HG03097 (cell line): Measurements from ENCODE around the gene ZNF219.

ENCODE experiments used
- ATAC-seq: cut with Tn5 transposase; IDR thresholded peaks from one replicate; pipeline ENCODE4 v1.9.1; 2021; ENCODE audit not compliant: unreplicated experiment, low FRiP score

ZNF219 gene

GRCh38 chr14:21102521-21103410 lies 4.3 kb upstream of the ZNF219 start:
- no peak for ATAC-seq

GRCh38 chr14:21101802-21102413 lies 3.5 kb upstream of the ZNF219 start:
- no peak for ATAC-seq

- no peak for ATAC-seq
These were observed 2.5 kb upstream of the ZNF219 start, which contains the start of gene TMEM253 for GRCh38 chr14:21100931-21101330. Gene TMEM253 (plus strand): TSS chr14:21101066. CDS start chr14:21101344, 278 bp downstream.

GRCh38 chr14:21099596-21099985 lies 1.1 kb upstream of the ZNF219 start:
- no peak for ATAC-seq

DNA sequence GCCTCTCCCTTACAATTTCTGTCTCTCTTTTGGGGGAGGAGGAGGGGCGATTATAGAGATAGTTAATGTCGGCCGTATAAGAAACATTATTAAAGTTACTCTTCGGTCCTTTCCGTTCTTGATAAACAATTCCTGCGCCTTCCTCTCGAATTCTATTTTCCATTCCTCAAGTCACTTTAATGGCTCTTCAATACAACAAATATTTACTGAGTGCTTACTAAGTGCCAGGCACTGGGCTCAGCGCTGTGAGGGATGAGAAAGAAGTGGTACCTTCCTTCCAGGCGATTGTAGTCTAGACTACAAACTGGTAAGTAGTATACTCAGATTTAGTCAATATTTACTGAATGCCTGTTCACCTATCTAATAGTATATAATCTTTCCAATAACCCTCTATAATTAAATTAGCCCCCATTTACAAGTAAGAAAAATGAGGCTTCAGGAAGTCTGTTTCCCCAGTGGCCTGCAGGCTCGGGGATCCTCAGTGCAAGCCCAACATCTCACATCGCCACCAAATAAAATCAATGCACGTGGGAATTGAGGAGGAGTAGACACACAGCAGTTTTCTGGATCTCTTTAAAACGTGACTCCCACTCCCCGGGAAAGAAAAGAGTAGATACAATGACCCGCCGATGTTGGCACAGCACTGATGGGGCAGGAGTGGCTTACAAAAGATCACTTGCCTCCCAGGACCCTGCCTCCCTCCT lies 589 bp upstream of the ZNF219 start:
- no peak for ATAC-seq

DNA sequence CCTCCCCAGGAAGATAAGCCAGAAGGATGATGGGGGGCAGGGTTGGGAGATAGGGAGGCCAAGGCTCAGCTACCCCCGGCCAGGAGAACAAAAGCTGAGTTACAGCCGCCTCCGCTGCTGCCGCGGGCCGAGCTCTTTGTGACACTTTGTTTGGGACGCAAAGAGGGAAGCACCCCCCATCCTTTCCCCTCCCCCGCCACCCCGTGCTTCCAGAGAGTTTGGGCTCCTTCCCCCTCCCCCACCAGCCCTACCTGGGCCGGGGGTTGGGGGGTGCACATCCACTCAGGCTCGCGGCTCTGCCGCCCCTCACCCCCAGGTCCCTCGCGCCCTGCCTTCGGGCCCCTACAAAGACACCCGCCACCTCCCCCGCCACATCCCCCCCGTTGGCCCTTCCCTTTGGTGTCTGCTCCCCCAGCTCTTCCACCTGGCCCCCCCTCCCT lies 799 bp downstream of the ZNF219 start:
- ATAC-seq: no peak

GRCh38 chr14:21096978-21097635 lies 1.3 kb downstream of the ZNF219 start:
- ATAC-seq: no peak

DNA sequence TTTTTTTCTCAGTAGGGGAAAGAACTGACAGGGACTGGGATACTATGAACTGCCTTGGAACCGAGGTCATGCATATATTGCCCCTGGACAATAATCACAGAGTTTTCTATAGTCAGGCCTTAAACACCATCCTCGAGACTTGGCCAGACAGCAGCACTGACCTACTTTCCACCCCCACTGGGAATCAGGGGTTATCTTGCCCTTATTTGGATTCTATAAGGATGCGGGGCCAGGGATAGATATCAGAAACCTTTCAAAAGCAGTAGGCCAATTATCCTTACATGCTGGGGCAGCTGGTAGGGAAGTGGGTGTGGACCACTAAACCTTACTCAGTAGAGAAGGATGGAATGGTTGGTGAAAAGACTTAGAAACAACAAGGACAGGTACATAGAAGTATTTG lies 2.0 kb downstream of the ZNF219 start:
- no peak for ATAC-seq

DNA sequence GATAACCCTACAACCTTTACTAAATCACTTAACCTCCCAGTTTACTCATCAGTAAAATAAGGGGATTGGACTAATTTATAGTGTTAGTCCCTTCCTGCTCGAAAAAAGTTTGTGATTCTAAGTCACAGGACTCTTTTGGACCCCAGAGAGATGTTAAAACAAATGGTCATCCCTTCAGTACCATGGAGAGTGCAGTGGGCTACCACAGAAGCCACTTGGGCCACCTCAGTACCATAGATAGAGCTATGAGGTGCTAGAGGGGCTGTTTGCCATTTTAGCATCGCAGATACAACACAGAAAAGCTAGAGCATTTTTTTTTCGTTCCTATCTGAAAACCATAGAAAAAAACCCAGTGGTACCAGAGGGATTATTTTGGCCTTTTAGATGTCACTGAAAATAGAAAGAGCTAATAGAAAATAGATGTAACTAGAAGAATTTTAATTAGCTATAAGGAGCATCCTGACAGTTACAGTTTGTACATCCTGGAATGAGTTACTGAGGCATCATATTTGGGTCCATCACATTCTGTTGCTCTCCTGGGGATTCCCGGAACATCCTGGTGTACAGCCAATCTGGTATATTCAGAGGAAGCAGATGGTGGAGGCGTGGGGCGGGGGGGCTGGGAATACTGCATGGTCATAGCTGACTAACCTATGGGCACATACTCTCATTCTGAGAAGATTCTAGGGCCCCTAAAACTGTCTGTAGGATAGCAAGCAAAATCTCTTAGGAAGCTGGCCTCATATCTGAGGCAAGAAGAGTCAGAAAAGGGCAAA lies 2.8 kb downstream of the ZNF219 start:
- ATAC-seq: no peak

DNA sequence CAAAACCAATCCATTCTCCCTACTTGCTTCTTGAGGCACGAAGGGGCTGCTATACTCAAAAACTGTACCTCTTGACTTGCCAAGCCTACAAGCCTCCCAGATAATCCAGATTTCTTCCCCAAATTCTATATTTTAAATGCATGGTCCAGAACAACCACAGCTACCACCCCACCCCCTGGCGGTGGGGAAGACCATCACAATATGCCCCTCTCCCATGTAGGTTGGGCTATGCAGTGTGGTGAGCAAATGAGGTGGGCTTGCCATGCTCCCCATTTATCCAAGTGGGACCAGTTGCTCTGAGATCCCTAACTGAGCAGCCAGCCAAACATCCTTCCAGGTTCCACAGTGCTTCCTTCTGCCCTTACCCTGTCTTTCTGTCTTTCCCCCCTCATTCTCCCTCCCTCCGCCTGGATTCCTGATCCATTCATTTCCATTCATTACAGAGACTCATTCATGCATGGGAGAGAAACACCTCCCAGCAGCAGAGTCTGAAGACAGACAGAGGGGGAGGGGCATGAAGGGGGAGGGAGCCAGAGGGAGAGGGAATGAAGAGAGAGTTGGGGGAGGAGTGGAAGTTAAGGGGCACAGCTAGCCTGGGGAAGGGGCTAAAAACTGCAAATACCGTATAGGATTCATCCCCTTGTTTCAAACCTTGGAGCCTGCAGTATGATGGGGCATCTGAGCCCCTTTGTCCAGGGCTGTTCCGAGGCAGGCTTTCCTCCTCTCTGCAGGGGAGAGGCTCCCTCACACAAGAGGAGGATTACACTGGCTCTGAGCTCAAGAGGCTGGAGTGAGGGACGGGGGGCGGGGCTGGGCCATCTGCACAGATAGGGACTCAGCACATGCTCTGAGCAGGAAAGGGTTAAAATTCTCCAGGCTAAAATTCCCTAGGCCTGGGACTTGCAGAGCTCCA lies 4.4 kb downstream of the ZNF219 start:
- no peak for ATAC-seq

DNA sequence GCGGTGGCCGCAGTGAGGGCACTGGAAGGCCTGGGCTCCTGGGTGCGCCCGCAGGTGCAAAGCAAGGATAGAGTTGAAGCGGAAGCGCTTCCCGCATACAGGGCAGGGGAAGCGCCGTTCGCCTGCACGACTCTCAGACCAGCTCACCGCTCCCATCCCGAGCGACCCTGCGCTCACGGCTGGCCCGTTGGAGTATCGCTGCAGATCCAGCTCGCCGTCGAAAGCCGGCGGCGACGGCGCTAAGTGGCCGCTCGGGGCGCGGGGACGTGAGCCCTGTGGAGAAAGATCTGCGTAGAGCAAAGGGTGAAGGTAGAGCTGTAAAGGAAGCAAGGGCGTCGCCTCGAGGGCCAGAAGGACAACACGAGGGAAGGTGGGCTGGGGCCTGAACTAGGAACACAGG lies 5.4 kb downstream of the ZNF219 start:
- no peak for ATAC-seq

DNA sequence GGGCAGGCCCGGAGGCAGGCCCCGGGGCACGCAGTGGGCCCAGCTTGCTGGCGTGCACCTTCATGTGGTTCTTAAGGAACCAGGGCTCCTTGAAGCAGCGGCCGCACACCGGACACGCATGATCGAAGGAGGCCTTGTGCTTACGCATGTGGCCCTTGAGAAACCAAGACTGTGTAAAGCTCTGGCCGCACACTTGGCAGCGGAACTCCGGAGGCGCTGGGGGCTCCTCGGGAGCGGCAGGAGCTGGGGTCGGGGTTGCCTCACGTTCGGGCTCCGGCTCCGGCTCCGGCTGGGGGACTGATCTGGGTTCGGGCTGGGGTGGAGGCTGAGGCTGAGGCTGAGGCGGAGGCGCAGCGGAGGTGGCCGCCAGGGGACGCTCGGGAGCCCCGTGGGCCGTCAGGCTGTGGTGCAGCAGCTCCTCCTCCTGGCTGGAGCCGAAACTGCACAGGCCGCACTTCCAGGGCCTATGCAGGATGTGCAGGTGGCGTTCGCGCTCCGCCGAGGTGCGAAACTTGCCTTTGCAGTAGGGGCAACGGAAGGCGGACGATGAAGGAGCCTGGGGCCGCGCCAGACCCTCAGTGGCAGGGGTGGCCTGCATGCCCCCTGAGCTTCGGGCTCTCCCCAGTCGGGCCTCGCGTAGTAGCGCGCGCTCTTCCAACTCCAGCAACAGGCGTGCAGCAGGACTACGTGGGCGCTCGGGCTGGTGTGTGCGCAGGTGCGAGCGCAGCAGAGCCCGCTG lies 6.0 kb downstream of the ZNF219 start:
- peak; percentile 51 for ATAC-seq

DNA sequence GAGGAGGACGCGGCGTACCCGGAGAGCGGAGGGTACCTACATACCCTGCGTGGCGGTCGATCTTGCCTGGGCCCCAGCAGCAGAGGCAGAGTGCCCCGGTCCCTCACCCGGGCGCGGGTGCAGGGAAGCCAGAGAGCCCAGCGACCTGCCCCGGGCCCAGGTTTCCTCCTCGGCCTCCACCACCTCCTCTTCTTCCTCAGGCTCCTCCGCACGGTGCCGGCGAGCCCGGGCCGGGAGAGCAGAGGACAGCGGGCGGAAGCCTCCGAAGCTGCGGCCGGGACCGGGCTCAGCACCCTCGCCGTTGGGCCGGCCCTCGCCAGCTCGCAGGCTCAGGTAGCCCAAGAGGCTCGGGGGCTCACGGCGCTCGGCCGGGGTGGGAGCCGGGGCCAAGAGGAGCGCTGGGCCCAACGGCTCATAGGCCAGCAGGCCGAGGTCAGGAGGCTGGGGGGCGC lies 6.6 kb downstream of the ZNF219 start:
- ATAC-seq: no peak

DNA sequence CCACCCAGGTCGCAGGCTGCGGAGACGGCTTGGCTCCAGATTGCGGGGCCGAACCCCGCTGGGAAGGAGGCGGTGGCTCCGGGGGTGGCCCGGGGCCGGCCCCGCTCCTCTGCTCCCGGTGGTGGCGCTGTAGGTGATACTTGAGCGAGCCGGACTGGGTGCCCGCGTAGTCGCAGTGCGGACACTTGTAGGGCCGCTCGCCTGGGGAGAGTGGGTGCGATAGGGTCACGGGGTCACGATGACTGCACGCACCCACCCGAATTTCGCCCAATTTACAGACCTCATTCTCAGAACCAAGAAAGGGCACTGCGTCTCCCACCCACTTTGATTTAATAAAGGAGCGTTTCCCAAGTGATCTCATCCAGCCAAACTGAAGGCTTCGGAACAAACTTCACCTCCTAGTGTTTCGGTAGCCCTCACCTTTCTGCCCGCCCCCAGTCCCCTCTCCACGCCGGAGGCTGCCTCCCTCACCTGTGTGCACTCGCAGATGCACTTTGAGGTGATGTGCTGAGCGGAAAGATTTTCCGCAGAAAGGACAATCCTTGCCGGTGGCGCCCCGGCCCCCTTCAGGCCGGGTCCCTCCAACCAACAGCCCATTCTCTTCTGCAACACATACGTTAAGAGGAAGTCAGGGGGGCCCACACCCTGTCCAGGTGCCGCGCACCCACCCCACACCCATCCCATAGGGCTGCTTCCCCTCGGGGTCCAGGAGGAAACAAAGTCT lies 7.4 kb downstream of the ZNF219 start:
- ATAC-seq: no peak

DNA sequence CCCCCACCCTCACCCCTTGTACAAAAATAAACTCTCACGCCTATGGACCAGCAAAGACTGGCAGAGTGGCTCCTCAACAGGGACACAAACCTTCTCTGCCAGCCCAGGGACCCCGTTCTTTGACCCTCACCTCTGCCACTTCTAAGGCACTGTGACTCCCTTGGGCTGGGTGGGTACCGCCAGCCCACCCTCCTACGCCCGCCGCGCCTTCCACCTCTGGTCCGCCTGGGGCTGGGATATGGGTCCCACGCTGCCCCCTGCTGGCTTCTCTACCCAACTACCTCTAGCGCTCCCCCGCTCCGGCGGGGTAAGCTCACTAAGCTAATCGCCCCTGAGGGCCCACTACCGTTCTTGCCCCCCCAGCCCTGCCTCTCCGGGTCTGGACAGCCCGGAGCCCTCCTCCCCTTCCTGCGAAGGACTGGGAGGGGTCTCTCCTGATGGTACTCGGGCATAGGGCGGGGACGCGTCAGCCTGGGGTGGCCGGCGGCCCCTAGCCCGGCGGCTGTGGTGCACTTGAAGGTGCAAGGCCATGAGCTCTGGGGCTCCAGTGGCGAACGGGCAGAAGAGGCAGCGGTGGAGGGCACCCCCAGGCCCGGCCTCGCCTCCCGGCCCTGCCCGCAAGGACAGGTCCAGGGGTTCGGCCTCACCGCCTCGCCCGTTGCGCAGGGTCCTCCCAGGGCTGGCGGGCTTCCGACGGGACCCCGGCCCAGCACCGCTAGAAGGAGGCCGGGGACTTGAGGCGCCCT lies 8.1 kb downstream of the ZNF219 start:
- no peak for ATAC-seq

DNA sequence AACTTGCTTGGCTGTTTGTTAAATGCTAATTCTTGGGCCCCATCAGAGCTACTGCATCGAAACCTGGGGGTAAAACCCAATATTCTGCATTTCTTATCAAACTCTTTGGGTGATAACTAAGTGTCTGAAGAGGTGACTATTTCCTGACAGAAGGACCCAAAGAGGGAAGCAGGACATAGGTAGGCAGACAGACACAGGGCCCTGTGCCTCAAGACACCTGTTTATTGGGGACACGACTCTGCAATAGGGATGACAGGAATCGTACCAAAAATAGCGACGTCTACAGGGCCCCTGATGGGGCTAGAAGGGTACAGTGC lies 8.6 kb downstream of the ZNF219 start:
- ATAC-seq: no peak

DNA sequence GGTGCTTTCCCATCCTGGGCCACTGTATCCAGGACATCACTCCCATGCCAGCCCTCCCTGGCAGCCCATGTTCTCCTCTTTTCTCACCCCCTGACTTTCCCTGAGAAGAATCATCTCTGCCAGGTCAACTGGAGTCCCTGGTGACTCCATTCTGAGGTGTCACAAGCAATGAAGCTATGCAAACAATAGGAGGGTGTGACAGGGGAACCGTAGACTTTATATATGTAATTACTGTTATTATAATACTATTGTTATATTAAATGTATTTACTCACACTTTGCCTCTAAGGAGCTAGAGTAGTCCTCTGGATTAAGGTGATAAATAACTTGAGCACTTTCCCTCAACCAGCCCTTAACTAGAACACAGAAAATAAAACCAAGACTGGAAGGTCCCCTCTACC lies 9.2 kb downstream of the ZNF219 start:
- ATAC-seq: no peak
